Large intestine (tissue), 1 donor: ENCODE measurements around the gene OXGR1. TPM values are rescaled to one million over a fixed set of nuclear protein-coding genes. Genes with fewer than 3 reads are reported as not detected.

Source experiments
- polyA plus RNA-seq: library from polyadenylated mRNA; unstranded; fragments of 120-200 nt; gene quantifications from one replicate; pipeline ENCODE4 v1.2.1, GENCODE V29; 2013

OXGR1 gene
- polyA plus RNA-seq, 1 donor = 0.88 TPM

Other genes with a start within 250 kb of the OXGR1 start
- 38.6 TPM for gene MBNL2, start 227.9 kb upstream of the OXGR1 start, polyA plus RNA-seq